ENCODE measurements around the gene NGRN. TPM values are rescaled to one million over a fixed set of nuclear protein-coding genes. Genes with fewer than 3 reads are reported as not detected.
A peak's percentile ranks its signal among the peaks of the same experiment; 100 is the strongest.

Gene NGRN
- total and polyA plus RNA-seq, 11 donors = 93.2 to 149 (median 119) TPM

- WGBS, 4 donors = 58 to 78% (median 70%) methylated on average over 4 of the region's 4 CpGs
- Histone ChIP-seq H3K9me3 (no peaks in the 10 kb centered on the region), H3K36me3 (no peaks in the 10 kb centered on the region), H3K27ac (peak overlapping the region in 10 of 12 donors; percentile 5 to 83 (median 50)), H3K27me3 (no peaks in the 10 kb centered on the region), H3K4me3 (no peak overlapping the region), H3K4me1 (peaks cover 0 to 27% (median 15%) of the 10 kb centered on the region in 12 donors)
- no peak for TF ChIP-seq CTCF (IDR thresholded peaks at IDR 0.05)
- TF ChIP-seq POLR2A (IDR thresholded peaks at IDR 0.05) = no peak
- intact Hi-C loops (cut with DNase I) = no loop called here
- DNase-seq (no peak), ATAC-seq (no peak)
Observed at GRCh38 chr15:90316139-90316538, 50.7 kb downstream of the NGRN start.

GRCh38 chr15:90318591-90318990, 53.1 kb downstream of the NGRN start:
- intact Hi-C loops (cut with DNase I) = no loop called here
- Histone ChIP-seq H3K9me3 (no peaks in the 10 kb centered on the region), H3K36me3 (no peaks in the 10 kb centered on the region), H3K27me3 (no peaks in the 10 kb centered on the region), H3K4me3 (no peak overlapping the region), H3K4me1 (peaks cover 0 to 29% (median 15%) of the 10 kb centered on the region in 12 donors), H3K27ac (no peak overlapping the region)
- ATAC-seq = no peak
- DNase-seq = no peak
- WGBS, 4 donors = 72 to 99% (median 80%) methylated on average over 4 of the region's 4 CpGs
- TF ChIP-seq POLR2A (IDR thresholded peaks at IDR 0.05) (no peak), CTCF (IDR thresholded peaks at IDR 0.05) (no peak)

GRCh38 chr15:90320062-90320884, 54.8 kb downstream of the NGRN start:
- H3K27me3 ChIP-seq = no peaks in the 10 kb centered on the region
- 9 to 14% (median 11%) methylated on average over 17 of the region's 17 CpGs for WGBS, 4 donors
- H3K36me3 ChIP-seq = no peaks in the 10 kb centered on the region
- DNase-seq = peak; percentile 77 to 86 (median 85)
- intact Hi-C loops (cut with DNase I) = loop anchor here (1.0 to 10.0 kb wide), 12 partner anchors 42 to 565 kb away; partner anchors contain the start of gene FES (in 1 of the 10)
- peaks cover 0 to 27% (median 15%) of the 10 kb centered on the region in 12 donors for H3K4me1 ChIP-seq
- H3K27ac ChIP-seq = peak overlapping the region in 6 of 12 donors; percentile 24 to 50 (median 39)
- H3K9me3 ChIP-seq = no peaks in the 10 kb centered on the region
- TF ChIP-seq POLR2A (IDR thresholded peaks at IDR 0.05) (no peak), CTCF (IDR thresholded peaks at IDR 0.05) (peak; percentile 95 to 99 (median 99))
- peak; percentile 87 to 95 (median 91) for ATAC-seq
- H3K4me3 ChIP-seq = peak overlapping the region in 6 of 12 donors; percentile 16 to 29 (median 24)

DNA sequence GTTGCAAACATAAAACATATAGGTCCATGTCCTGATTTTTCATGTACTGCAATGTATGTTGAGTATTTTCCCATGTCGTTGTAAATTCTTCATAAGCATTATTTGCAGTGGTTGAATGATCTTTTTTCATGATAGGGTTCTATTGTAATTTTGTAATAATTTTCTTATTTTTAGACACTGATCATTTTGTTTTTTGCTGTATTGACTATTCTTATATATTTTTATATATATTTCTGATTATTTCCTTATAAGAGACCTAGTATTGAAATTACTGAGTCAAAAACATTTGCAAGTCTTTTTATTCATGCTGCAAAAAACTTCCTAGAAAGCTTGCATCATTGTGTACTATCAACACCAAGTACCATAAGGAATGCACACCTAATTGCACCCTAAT, 55.4 kb downstream of the NGRN start:
- no peak for ATAC-seq

More for the DNA sequence above, 55.4 kb downstream of the NGRN start:
- intact Hi-C loops (cut with DNase I) = loop anchor here (1.0 to 10.0 kb wide), 12 partner anchors 41 to 564 kb away; partner anchors contain the start of gene FES (in 1 of the 10)
- no peak for DNase-seq
- no peak for TF ChIP-seq CTCF (IDR thresholded peaks at IDR 0.05)
- TF ChIP-seq POLR2A (IDR thresholded peaks at IDR 0.05) = no peak
- no peak overlapping the region for H3K27ac ChIP-seq
- no peaks in the 10 kb centered on the region for H3K36me3 ChIP-seq
- no peaks in the 10 kb centered on the region for H3K9me3 ChIP-seq
- H3K4me1 ChIP-seq = peaks cover 0 to 21% (median 11%) of the 10 kb centered on the region in 12 donors
- whole genome bisulfite sequencing, 4 donors = 61 to 90% (median 74%) methylated on average over 1 of the region's 1 CpG
- H3K27me3 ChIP-seq = no peaks in the 10 kb centered on the region
- no peak overlapping the region for H3K4me3 ChIP-seq
